Naive thymus-derived CD4-positive, alpha-beta T cell (primary cell): ENCODE data around the gene ATP11A. TPM values are rescaled to one million over a fixed set of nuclear protein-coding genes. Genes with fewer than 3 reads are reported as not detected.
A peak's percentile ranks its signal among the peaks of the same experiment; 100 is the strongest.

Experiments used
- ATAC-seq: fragments of 150-1000 bp; cut with Tn5 transposase; 2 replicates; pipeline ENCODE4 v1.10.0; 2021; ENCODE audit warnings: mild to moderate bottlenecking, moderate library complexity
- CTCF ChIA-PET: fragments of 350-600 bp; sonication (Branson Sonifier 250); formaldehyde crosslinking; loops from one replicate; lab custom pipeline; 2021; ENCODE audit warnings: antibody characterized with exemption; lab: Charles Lee
- POLR2A ChIA-PET: fragments of 350-600 bp; sonication (Branson Sonifier 250); formaldehyde crosslinking; loops from one replicate; lab custom pipeline; 2021; ENCODE audit warnings: antibody characterized with exemption, inconsistent platforms; lab: Charles Lee
- DNase-seq, 9 donors: peaks; one replicate each; pipeline versions ENCODE4 v3.0.0 to v3.0.0-alpha.2; 2020 to 2022; ENCODE audit warnings: mixed read lengths in 1 of 9
- H3K27ac ChIP-seq: one replicate; pipeline ENCODE4 v1.7.0; 2013; ENCODE audit warnings: mild to moderate bottlenecking, low read depth, low read length, moderate library complexity
- H3K27me3 ChIP-seq, 2 donors: one replicate each; pipeline ENCODE4 v1.7.0; 2013; ENCODE audit warnings: low read length in 2 of 2, mild to moderate bottlenecking in 2 of 2, moderate library complexity in 2 of 2; ENCODE audit not compliant: control insufficient read depth in 2 of 2, insufficient read depth in 2 of 2
- H3K36me3 ChIP-seq, 3 experiments: 1 replicate in 2 of 3; 2 replicates in 1 of 3; pipeline ENCODE4 v1.7.0; 2013; ENCODE audit warnings: low read length in 3 of 3, mild to moderate bottlenecking in 3 of 3, moderate library complexity in 1 of 3; ENCODE audit not compliant: insufficient read depth in 3 of 3, control insufficient read depth in 2 of 3
- H3K4me1 ChIP-seq, 2 donors: one replicate each; pipeline ENCODE4 v1.7.0; 2013; ENCODE audit warnings: low read length in 2 of 2, mild to moderate bottlenecking in 2 of 2, moderate library complexity in 1 of 2; ENCODE audit not compliant: control insufficient read depth in 2 of 2, insufficient read depth in 2 of 2
- H3K4me3 ChIP-seq: 2 replicates; pipeline ENCODE4 v1.7.0; 2013; ENCODE audit warnings: mild to moderate bottlenecking, low read length
- H3K9me3 ChIP-seq, 3 experiments: 1 replicate in 2 of 3; 2 replicates in 1 of 3; pipeline ENCODE4 v1.7.0; 2013; ENCODE audit warnings: low read length in 3 of 3; ENCODE audit not compliant: control insufficient read depth in 2 of 3
- H3K27ac Mint-ChIP-seq, 9 donors: one replicate each; pipeline ENCODE4 v1.8.0; 2020 to 2022; ENCODE audit warnings: mixed read lengths in 9 of 9, mild to moderate bottlenecking in 8 of 9, moderate library complexity in 5 of 9, inconsistent platforms in 2 of 9
- H3K27me3 Mint-ChIP-seq, 5 donors: one replicate each; pipeline ENCODE4 v1.8.0; 2021 to 2022; ENCODE audit warnings: mixed read lengths in 5 of 5, mild to moderate bottlenecking in 1 of 5
- H3K36me3 Mint-ChIP-seq, 5 donors: one replicate each; pipeline ENCODE4 v1.8.0; 2020 to 2022; ENCODE audit warnings: mixed read lengths in 5 of 5, mild to moderate bottlenecking in 3 of 5, inconsistent platforms in 1 of 5
- H3K4me1 Mint-ChIP-seq, 7 donors: one replicate each; pipeline ENCODE4 v1.8.0; 2020 to 2022; ENCODE audit warnings: mixed read lengths in 7 of 7, mild to moderate bottlenecking in 3 of 7, inconsistent platforms in 1 of 7
- H3K4me3 Mint-ChIP-seq, 10 donors: one replicate each; pipeline ENCODE4 v1.8.0; 2020 to 2022; ENCODE audit warnings: mild to moderate bottlenecking in 10 of 10, mixed read lengths in 10 of 10, moderate library complexity in 6 of 10, inconsistent platforms in 2 of 10
- H3K9me3 Mint-ChIP-seq, 11 donors: one replicate each; pipeline ENCODE4 v1.8.0; 2020 to 2022; ENCODE audit warnings: mixed read lengths in 11 of 11, mild to moderate bottlenecking in 4 of 11, inconsistent platforms in 1 of 11, moderate library complexity in 1 of 11
- intact Hi-C, 2 donors: fragments of 100-400 bp; cut with micrococcal nuclease; formaldehyde crosslinking; loops; one replicate each; pipeline ENCODE4 v1.15.1; 2023
- polyA plus RNA-seq, 2 donors: library from polyadenylated mRNA; unstranded; fragments of 300-500 nt; fragmentation: Illumina TruSeq; gene quantifications; one replicate each; pipeline ENCODE4 v1.2.3, GENCODE V29; 2021
- total RNA-seq, 6 experiments: library from RNA in 5 of 6; stranded (reverse) in 5 of 6; gene quantifications; 1 replicate in 5 of 6; 2 replicates in 1 of 6; pipeline ENCODE4 v1.2.3 and lab custom pipeline; 2021 to 2026

ATP11A gene
- total and polyA plus RNA-seq, 7 experiments from 2014 or later = 4.3 to 111 (median 58.5) TPM

DNA sequence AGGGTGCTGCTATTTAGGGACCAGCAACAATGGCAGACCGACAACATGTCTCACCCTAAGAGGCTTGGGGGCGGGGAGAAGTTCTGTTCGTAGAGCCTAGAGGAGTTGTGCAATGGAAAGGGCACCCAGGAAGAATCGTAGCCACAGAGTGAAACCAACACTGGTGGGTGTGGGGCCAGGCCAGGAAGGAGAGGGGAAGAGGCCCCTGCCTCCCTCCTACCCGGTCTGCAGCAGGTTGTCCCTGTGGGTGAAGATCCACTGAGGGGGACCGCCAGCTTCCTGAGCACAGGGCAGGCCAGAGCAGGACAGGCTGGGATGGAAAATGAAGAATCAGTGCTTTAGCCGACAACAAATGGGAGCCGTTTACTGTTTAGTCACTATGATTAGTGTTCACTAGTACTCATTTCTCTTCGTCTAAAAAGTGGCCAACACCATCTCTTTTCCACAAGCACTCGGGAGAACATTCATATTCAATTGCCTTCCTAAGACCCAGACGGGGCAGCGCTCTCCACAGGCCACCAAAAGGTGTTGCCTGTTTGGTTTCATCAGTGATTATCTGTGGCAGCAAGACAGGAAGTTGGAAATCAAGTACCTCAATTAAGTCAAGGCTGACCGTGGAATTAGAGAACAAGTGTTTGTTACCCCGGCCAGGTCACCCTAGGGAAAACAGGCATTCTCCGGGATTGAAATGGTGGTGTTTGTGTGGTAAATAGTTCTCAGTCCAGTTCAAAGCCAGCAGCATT, 1.1 kb upstream of the ATP11A start:
- Mint-ChIP-seq H3K9me3 (no peaks in the 10 kb centered on the region), H3K36me3 (peaks cover 0 to 2% (median 0%) of the 10 kb centered on the region in 5 donors), H3K27ac (peak overlapping the region; percentile 79 to 96 (median 90)), H3K27me3 (no peaks in the 10 kb centered on the region), H3K4me3 (peak overlapping the region; percentile 65 to 95 (median 86)), H3K4me1 (peaks cover 32 to 46% (median 42%) of the 10 kb centered on the region in 7 donors)
- H3K36me3 ChIP-seq = no peaks in the 10 kb centered on the region
- DNase-seq = peak in 7 of 9 donors; percentile 25 to 68 (median 35)
- ChIA-PET POLR2A (interaction anchor here (0.7 to 0.9 kb wide), 3 partner anchors 48 to 120 kb away, joined by 3 read pairs; partner anchors contain the start of gene TUBGCP3), CTCF (no interaction called here)
- peak overlapping the region; percentile 63 for H3K4me3 ChIP-seq
- peaks cover 15 to 18% of the 10 kb centered on the region in 2 donors for H3K4me1 ChIP-seq
- peak overlapping the region; percentile 88 for H3K27ac ChIP-seq
- intact Hi-C loops = loop anchor here (1.0 to 5.0 kb wide), 7 partner anchors 13 to 1981 kb away; partner anchors contain the start of genes CARS2 (in 1 of the 2), CUL4A (in 1 of the 2), PCID2 (in 1 of the 2) and TUBGCP3 (in 1 of the 2)
- no peaks in the 10 kb centered on the region for H3K27me3 ChIP-seq
- no peaks in the 10 kb centered on the region for H3K9me3 ChIP-seq
- ATAC-seq = peak; percentile 18

DNA sequence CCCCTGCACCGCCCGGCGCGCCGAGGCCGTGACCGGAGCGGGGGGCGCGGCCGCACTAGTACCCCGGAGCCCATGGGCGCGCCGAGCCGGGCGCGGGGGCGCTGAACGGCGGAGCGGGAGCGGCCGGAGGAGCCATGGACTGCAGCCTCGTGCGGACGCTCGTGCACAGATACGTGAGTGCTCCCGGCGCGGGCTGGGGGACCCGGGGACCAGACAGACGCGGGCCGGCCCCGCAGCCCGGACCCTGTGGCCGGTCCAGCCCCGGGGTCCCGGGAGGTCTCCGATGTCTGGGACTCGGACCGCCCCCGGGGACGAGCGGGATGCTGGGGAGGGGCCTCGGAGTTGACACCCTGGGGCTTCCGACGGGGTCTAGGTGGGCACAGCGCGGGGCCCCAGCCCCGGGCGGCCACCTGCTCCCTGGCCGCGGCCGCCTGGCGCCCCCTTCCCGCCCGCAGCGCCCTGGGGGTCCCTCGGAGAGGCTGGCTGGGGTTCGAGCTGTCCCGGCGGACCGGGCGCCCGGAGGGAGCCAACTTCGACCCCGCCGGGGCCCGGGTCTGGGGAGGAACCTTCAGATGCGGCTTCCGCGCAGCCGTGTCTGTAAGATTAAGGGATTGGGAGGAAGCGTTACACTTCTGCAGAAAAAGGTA, 568 bp downstream of the ATP11A start:
- DNase-seq (peak in 8 of 9 donors; percentile 15 to 51 (median 36)), ATAC-seq (peak; percentile 5)
- Histone ChIP-seq H3K36me3 (peaks cover 0 to 2% (median 0%) of the 10 kb centered on the region in 3 experiments), H3K4me3 (peak overlapping the region; percentile 78), H3K27me3 (no peaks in the 10 kb centered on the region), H3K9me3 (no peaks in the 10 kb centered on the region), H3K4me1 (peaks cover 15 to 26% of the 10 kb centered on the region in 2 donors), H3K27ac (peak overlapping the region; percentile 66)
- peak overlapping the region; percentile 42 to 85 (median 73) for H3K27ac Mint-ChIP-seq
- peak overlapping the region; percentile 79 to 96 (median 92) for H3K4me3 Mint-ChIP-seq
- H3K9me3 Mint-ChIP-seq = no peaks in the 10 kb centered on the region
- H3K36me3 Mint-ChIP-seq = peaks cover 0 to 3% (median 0%) of the 10 kb centered on the region in 5 donors
- peaks cover 40 to 63% (median 58%) of the 10 kb centered on the region in 7 donors for H3K4me1 Mint-ChIP-seq
- POLR2A ChIA-PET = interaction anchor here (1.3 kb wide), 1 partner anchor 101 kb away, joined by 3 read pairs; no protein-coding TSS in a partner anchor
- CTCF ChIA-PET = no interaction called here
- intact Hi-C loops = loop anchor here (2.0 to 10.0 kb wide), 5 partner anchors 50 to 1773 kb away; partner anchors contain the start of genes ANKRD10 (in 1 of the 2), CUL4A (in 1 of the 2), LAMP1 (in 1 of the 2) and PCID2 (in 1 of the 2)
- H3K27me3 Mint-ChIP-seq = no peaks in the 10 kb centered on the region

DNA sequence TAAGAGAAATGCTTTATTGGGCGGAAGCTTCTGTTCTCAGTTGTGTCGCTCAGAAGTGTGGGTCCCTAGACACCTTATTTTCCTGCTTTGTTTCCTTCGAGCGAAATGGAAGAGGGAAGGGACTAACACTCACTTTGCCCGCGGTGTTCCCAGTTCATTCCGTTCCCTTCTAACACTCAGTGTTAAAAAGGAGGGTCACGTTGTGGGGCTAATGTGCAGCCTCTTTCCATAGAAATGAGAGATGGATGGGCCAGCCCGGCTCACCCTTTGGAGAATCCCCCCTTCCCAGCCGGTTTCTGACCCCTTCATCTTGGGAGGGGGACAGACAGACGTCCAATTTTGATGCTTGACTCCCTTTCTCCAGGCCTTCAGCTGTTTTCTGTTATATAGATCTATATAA, 2.3 kb downstream of the ATP11A start:
- peaks cover 43 to 66% (median 59%) of the 10 kb centered on the region in 7 donors for H3K4me1 Mint-ChIP-seq
- H3K36me3 Mint-ChIP-seq = peaks cover 0 to 3% (median 0%) of the 10 kb centered on the region in 5 donors
- H3K27me3 Mint-ChIP-seq = no peaks in the 10 kb centered on the region
- Histone ChIP-seq H3K9me3 (no peaks in the 10 kb centered on the region), H3K27me3 (no peaks in the 10 kb centered on the region), H3K4me3 (no peak overlapping the region), H3K4me1 (peaks cover 15 to 26% of the 10 kb centered on the region in 2 donors), H3K36me3 (peaks cover 0 to 4% (median 0%) of the 10 kb centered on the region in 3 experiments), H3K27ac (no peak overlapping the region)
- DNase-seq (no peak), ATAC-seq (no peak)
- no peaks in the 10 kb centered on the region for H3K9me3 Mint-ChIP-seq
- H3K4me3 Mint-ChIP-seq = peak overlapping the region; percentile 79 to 96 (median 92)
- intact Hi-C loops = loop anchor here (5.0 to 10.0 kb wide), 4 partner anchors 180 to 1775 kb away; partner anchors contain the start of genes ANKRD10 (in 1 of the 2), CUL4A (in 1 of the 2), LAMP1 (in 1 of the 2) and PCID2 (in 1 of the 2)
- peak overlapping the region in 2 of 9 donors; percentile 45 to 78 for H3K27ac Mint-ChIP-seq
- POLR2A ChIA-PET = no interaction called here
- CTCF ChIA-PET = interaction anchor here (0.9 kb wide), 1 partner anchor 52 kb away, joined by 5 read pairs; no protein-coding TSS in a partner anchor

DNA sequence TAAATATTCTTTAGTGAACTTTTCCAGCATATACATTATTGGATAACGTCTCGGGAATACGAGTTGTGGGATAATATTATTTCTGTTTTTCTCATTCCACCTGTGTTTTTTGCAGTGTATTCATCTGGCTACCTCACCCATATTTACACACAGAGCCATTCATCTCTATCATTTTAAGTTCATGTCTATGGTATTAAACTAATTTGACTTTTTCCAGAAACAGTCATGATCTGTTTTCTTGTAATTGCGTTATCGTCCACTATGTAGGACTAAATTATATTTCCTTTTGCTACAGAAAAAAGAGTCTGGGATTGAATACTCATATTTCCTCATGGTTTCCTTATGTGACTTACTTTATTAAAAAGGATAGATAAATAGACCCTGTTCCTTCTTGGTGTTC, 2.7 kb downstream of the ATP11A start:
- Histone ChIP-seq H3K9me3 (no peaks in the 10 kb centered on the region), H3K4me3 (no peak overlapping the region), H3K36me3 (peaks cover 0 to 4% (median 0%) of the 10 kb centered on the region in 3 experiments), H3K27ac (no peak overlapping the region), H3K4me1 (peaks cover 15 to 26% of the 10 kb centered on the region in 2 donors), H3K27me3 (no peaks in the 10 kb centered on the region)
- Mint-ChIP-seq H3K9me3 (no peaks in the 10 kb centered on the region), H3K4me1 (peaks cover 44 to 66% (median 59%) of the 10 kb centered on the region in 7 donors), H3K4me3 (peak overlapping the region in 7 of 10 donors; percentile 79 to 96 (median 95)), H3K27me3 (no peaks in the 10 kb centered on the region), H3K36me3 (peaks cover 0 to 3% (median 0%) of the 10 kb centered on the region in 5 donors), H3K27ac (peak overlapping the region in 2 of 9 donors; percentile 5 to 78)
- DNase-seq = no peak
- intact Hi-C loops = loop anchor here (5.0 to 10.0 kb wide), 4 partner anchors 180 to 1775 kb away; partner anchors contain the start of genes ANKRD10 (in 1 of the 2), CUL4A (in 1 of the 2), LAMP1 (in 1 of the 2) and PCID2 (in 1 of the 2)
- ATAC-seq = no peak
- CTCF ChIA-PET = interaction anchor here (0.9 kb wide), 1 partner anchor 53 kb away, joined by 5 read pairs; no protein-coding TSS in a partner anchor
- POLR2A ChIA-PET = no interaction called here

DNA sequence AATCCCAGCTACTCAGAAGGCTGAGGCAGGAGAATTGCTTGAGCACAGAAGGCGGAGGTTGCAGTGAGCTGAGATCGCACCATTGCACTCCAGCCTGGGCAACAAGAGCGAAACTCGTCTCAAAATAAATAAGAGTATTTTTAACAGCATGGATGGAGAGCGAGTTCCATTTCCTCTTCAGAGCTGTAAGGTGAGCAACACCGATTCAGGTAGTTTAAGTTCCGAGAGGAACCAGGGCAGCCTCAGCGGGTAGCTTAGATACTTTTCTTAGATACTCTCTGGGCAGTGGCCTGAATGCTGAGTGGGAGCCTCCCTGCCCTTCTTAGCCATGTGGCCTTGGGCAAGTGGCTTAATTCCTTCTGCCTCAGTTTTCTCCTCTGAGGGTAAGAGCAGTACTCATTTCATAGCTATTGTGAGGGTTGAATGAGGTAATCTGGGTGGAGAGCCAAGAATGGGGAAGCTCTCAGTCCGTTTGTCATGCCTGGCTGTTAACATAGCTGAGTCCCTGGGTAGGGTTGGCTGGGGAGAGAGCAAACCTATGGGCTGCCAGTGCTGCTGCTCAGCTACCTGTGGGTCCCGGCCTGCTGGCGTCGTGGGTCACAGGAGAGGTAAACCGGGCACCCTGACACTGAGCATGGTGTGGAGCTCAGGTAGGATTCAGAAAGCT, 4.1 kb downstream of the ATP11A start:
- DNase-seq (no peak), ATAC-seq (peak; percentile 24)
- H3K36me3 Mint-ChIP-seq = peaks cover 0 to 12% (median 0%) of the 10 kb centered on the region in 5 donors
- peaks cover 38 to 62% (median 57%) of the 10 kb centered on the region in 7 donors for H3K4me1 Mint-ChIP-seq
- H3K27me3 Mint-ChIP-seq = no peaks in the 10 kb centered on the region
- intact Hi-C loops = loop anchor here (5.0 to 10.0 kb wide), 4 partner anchors 178 to 1777 kb away; partner anchors contain the start of genes ANKRD10 (in 1 of the 2), CUL4A (in 1 of the 2), LAMP1 (in 1 of the 2) and PCID2 (in 1 of the 2)
- ChIA-PET POLR2A (interaction anchor here (1.0 kb wide), 1 partner anchor 47 kb away, joined by 3 read pairs; no protein-coding TSS in a partner anchor), CTCF (interaction anchor here (0.9 kb wide), 1 partner anchor 12 kb away, joined by 6 read pairs; no protein-coding TSS in a partner anchor)
- peak overlapping the region in 5 of 10 donors; percentile 1 to 87 (median 30) for H3K4me3 Mint-ChIP-seq
- Histone ChIP-seq H3K4me3 (no peak overlapping the region), H3K9me3 (no peaks in the 10 kb centered on the region), H3K27me3 (no peaks in the 10 kb centered on the region), H3K36me3 (peaks cover 0 to 4% (median 0%) of the 10 kb centered on the region in 3 experiments), H3K27ac (no peak overlapping the region), H3K4me1 (peaks cover 5 to 18% of the 10 kb centered on the region in 2 donors)
- no peaks in the 10 kb centered on the region for H3K9me3 Mint-ChIP-seq
- peak overlapping the region in 4 of 9 donors; percentile 1 to 46 (median 5) for H3K27ac Mint-ChIP-seq
